Colonic mucosa (tissue), 4 donors: ENCODE data around the gene HIPK1. TPM values are rescaled to one million over a fixed set of nuclear protein-coding genes. Genes with fewer than 3 reads are reported as not detected.
"Not testable (repeated sequence)": the region's sequence is repeated elsewhere in the genome, so short reads cannot be mapped to it uniquely, and the experiment has no call there.

Experiments
- DNase-seq: peaks from one replicate; pipeline ENCODE4 v3.0.0-alpha.2; 2020
- H3K27ac ChIP-seq: fragments of 200-600 bp; one replicate; pipeline ENCODE4 v1.8.0; 2021
- H3K27me3 ChIP-seq: fragments of 200-600 bp; one replicate; pipeline ENCODE4 v1.8.0; 2021
- H3K36me3 ChIP-seq: fragments of 200-600 bp; one replicate; pipeline ENCODE4 v1.8.0; 2021
- H3K4me1 ChIP-seq: fragments of 200-600 bp; one replicate; pipeline ENCODE4 v1.8.0; 2021; ENCODE audit warnings: mild to moderate bottlenecking
- H3K4me3 ChIP-seq: fragments of 200-600 bp; one replicate; pipeline ENCODE4 v1.8.0; 2021
- H3K9ac ChIP-seq, 2 donors: one replicate each; pipeline ENCODE4 v1.7.0; 2013; ENCODE audit warnings: control low read depth in 2 of 2, low read depth in 2 of 2, low read length in 2 of 2
- H3K9me3 ChIP-seq: fragments of 200-600 bp; one replicate; pipeline ENCODE4 v1.8.0; 2021
- intact Hi-C: fragments of 100-400 bp; cut with DNase I; formaldehyde crosslinking; loops from one replicate; pipeline ENCODE4 v1.14.1; 2022
- total RNA-seq, 2 donors: library from RNA; stranded (reverse); fragmentation: NEBNext Ultra II Directional in 1 of 2; extraction: Animal tissue kit (Norgen Biotek cat#: 25700) in 1 of 2; gene quantifications; one replicate each; pipeline ENCODE4 v1.2.1, GENCODE V29; 2021
- TF ChIP-seq, protein P1 (sequence below): fragments of 200-600 bp; IDR thresholded peaks from one replicate; pipeline ENCODE4 v1.8.0; 2022; ENCODE audit warnings: antibody characterized with exemption, mild to moderate bottlenecking
- donor health status: healthy.
- donor health status: DM: no; HTN: no; CAD: no.
- donor health status: DM: no; HTN: no; CAD: no.

Gene HIPK1
- total RNA-seq, 2 donors from 2014 or later = 61.2 to 91.2 TPM

DNA sequence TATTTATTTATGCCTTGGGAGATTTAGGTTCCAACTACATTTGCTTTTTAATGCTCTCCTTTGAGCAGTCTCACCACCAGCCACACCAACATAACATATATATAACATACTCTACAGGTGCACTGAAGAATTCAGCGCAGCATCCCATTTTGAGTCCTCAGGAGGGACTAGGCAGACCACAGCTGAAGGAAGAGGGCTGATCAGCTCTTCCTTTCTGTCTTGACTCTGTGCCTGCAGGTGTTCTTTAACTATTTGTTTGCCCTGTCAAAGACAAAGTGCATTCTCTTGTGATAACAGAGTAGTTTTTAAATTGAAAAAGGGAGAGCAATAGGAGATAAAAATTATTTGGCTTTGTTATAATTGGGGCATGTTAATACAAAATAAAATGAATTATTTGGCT, 17.0 kb downstream of the HIPK1 start:
- H3K27ac ChIP-seq = no peak overlapping the region
- H3K36me3 ChIP-seq = no peaks in the 10 kb centered on the region
- no peak for DNase-seq
- no peak overlapping the region for H3K4me3 ChIP-seq
- no peaks in the 10 kb centered on the region for H3K4me1 ChIP-seq
- intact Hi-C loops = loop anchor here (2.0 kb wide), 1 partner anchor 13 kb away; no protein-coding TSS in a partner anchor
- H3K9me3 ChIP-seq = no peaks in the 10 kb centered on the region
- no peak overlapping the region for H3K9ac ChIP-seq
- TF ChIP-seq, protein P1, sequence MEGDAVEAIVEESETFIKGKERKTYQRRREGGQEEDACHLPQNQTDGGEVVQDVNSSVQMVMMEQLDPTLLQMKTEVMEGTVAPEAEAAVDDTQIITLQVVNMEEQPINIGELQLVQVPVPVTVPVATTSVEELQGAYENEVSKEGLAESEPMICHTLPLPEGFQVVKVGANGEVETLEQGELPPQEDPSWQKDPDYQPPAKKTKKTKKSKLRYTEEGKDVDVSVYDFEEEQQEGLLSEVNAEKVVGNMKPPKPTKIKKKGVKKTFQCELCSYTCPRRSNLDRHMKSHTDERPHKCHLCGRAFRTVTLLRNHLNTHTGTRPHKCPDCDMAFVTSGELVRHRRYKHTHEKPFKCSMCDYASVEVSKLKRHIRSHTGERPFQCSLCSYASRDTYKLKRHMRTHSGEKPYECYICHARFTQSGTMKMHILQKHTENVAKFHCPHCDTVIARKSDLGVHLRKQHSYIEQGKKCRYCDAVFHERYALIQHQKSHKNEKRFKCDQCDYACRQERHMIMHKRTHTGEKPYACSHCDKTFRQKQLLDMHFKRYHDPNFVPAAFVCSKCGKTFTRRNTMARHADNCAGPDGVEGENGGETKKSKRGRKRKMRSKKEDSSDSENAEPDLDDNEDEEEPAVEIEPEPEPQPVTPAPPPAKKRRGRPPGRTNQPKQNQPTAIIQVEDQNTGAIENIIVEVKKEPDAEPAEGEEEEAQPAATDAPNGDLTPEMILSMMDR = no peak
- H3K27me3 ChIP-seq = no peaks in the 10 kb centered on the region

DNA sequence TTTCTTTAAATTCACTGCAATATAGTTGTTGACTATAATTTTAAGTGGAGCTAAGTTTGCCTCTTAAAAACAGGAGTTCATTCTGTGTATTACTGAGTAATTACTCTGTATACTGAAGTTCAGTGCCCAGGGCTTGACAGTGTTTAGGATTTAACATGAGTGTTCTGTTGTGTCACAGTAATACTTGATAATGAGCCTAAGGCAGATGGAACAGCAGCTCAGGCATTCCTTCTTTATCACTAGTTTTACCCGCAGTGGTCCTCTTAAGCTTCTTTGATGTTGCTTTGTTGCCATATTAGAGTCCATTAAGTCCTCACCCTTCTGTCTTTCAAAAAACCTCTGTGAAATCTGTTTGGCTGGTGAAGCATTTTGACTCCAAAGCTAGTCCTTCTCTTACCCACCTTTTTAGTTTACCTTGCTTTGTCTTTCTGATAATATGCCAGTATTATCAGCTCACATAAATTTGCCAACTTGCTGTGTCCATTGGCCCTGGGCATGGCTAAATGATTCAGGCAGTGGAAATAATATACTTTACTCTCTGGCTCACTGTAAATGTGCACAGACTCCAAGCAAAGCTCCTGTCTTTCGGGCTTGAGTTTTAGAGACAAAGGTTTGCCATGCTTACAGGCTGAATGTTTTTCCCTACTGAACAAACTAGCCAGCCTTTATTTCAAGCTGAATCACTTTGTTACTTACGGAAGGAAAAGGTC, 17.7 kb downstream of the HIPK1 start:
- TF ChIP-seq, protein P1 = no peak
- intact Hi-C loops = loop anchor here (2.0 kb wide), 1 partner anchor 14 kb away; no protein-coding TSS in a partner anchor
- peak overlapping the region in 1 of 2 donors; percentile 6 for H3K9ac ChIP-seq

DNA sequence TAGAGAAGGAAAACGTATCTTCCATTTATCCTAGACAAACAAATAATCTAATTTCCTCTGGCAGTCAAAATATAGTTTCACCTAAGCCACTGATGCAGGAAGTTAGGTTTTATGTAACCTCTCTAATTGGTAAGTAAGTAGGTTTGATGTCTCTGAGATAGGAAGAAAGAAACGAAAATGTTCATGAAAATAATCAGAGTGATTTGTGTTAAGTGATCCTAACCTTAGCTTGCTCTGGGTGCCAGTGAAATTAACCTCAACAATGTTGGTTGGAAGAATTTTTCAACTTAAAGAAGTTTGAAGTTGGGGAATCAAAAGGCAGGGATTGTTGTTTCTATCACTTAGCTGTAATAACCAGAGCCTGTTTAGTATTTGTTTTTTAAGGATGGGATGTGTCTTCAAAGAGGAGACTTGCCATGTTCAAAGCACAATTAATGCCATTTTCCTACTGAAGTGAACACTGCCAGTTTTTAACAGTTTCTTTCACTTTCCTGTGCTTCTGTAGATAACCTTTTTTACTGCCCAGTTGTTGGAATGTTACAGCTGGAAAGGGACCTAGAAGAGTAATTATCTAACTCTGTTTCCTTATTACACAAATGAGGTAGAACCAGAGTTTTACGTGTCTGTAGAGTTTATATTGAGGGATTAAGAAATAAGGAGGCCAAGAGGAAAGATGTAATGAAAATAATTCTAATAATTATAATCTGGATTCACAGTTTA, 18.4 kb downstream of the HIPK1 start:
- TF ChIP-seq, protein P1 = no peak
- no peaks in the 10 kb centered on the region for H3K9me3 ChIP-seq
- no peak for DNase-seq
- no peaks in the 10 kb centered on the region for H3K4me1 ChIP-seq
- H3K27ac ChIP-seq = peak overlapping the region; percentile 27
- H3K9ac ChIP-seq = peak overlapping the region in 1 of 2 donors; percentile 6
- no peaks in the 10 kb centered on the region for H3K27me3 ChIP-seq
- no peak overlapping the region for H3K4me3 ChIP-seq
- H3K36me3 ChIP-seq = no peaks in the 10 kb centered on the region
- intact Hi-C loops = loop anchor here (2.0 kb wide), 1 partner anchor 15 kb away; no protein-coding TSS in a partner anchor

More for the DNA sequence above, 17.7 kb downstream of the HIPK1 start:
- Histone ChIP-seq H3K4me1 (no peaks in the 10 kb centered on the region), H3K27me3 (no peaks in the 10 kb centered on the region), H3K36me3 (no peaks in the 10 kb centered on the region), H3K9me3 (no peaks in the 10 kb centered on the region), H3K4me3 (no peak overlapping the region), H3K27ac (peak overlapping the region; percentile 27)
- DNase-seq = no peak

DNA sequence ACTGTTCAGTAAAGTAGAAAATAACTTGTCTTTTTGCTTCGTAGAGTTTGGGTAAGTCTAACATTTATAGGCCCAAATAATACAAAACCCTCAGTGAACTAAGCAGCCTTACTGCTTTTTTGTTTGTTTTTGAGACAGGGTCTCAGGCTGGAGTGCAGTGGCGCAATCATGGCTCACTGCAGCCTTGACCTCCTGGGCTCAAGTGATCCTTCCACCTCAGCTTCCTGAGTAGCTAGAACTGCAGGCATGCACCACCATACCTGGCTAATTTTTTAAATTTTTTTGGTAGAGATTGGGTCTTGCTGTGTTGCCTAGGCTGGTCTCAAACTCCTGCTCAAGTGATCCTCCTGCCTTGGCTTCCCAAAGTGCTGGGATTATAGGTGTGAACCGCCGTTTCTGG, 19.0 kb downstream of the HIPK1 start:
- DNase-seq, H3K36me3 ChIP-seq, H3K4me3 ChIP-seq, H3K27me3 ChIP-seq, H3K4me1 ChIP-seq, intact Hi-C loops, H3K9ac ChIP-seq, H3K9me3 ChIP-seq: not testable (repeated sequence)
- H3K27ac ChIP-seq = peak overlapping the region; percentile 27

DNA sequence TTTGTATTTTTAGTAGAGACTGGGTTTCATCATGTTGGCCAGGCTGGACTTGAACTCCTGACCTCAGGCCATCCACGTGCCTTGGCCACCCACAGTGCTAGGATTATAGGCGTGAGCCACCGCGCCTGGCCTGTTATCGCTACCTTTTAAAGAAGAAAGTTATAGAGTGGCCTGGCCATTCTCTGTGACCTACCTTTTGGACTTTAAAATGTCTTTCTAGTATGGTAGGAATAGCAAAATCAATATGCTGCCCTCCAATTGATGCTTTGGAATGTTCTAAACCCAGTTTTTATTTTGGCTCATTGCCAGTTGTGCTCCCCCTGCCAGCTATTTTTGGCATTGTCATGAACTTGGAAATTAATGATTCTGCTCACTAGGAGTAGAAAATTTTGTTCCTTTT, 19.9 kb downstream of the HIPK1 start:
- H3K9me3 ChIP-seq = no peaks in the 10 kb centered on the region
- intact Hi-C loops = no loop called here
- no peak overlapping the region for H3K9ac ChIP-seq
- H3K27ac ChIP-seq = no peak overlapping the region
- H3K36me3 ChIP-seq = no peaks in the 10 kb centered on the region
- no peaks in the 10 kb centered on the region for H3K27me3 ChIP-seq
- no peak overlapping the region for H3K4me3 ChIP-seq
- no peak for DNase-seq
- TF ChIP-seq, protein P1 = no peak
- H3K4me1 ChIP-seq = no peaks in the 10 kb centered on the region

DNA sequence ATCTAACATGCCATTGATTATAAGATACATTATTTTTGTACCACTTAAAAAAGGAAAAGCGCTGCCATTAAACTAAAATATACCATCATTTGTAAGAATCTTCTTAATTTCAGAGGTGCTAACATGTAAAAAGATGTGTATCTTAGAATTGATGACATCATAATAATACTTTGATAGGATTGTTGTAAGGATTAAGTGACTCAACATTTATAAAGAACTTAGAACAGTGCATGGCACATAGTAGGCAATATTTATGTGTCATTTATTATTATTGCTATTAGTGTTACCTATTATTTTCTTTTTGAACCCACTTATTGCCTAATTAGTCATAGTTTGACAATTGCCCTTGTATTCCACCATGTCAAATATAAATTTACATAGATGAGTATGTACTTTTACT, 21.8 kb downstream of the HIPK1 start:
- intact Hi-C loops = no loop called here
- TF ChIP-seq, protein P1 = no peak
- Histone ChIP-seq H3K9ac (no peak overlapping the region), H3K4me1 (no peaks in the 10 kb centered on the region), H3K4me3 (no peak overlapping the region), H3K9me3 (no peaks in the 10 kb centered on the region), H3K27me3 (no peaks in the 10 kb centered on the region), H3K27ac (no peak overlapping the region), H3K36me3 (no peaks in the 10 kb centered on the region)
- DNase-seq = no peak
